Measurements from ENCODE around the gene TMEM247.

The TMEM247 gene

DNA sequence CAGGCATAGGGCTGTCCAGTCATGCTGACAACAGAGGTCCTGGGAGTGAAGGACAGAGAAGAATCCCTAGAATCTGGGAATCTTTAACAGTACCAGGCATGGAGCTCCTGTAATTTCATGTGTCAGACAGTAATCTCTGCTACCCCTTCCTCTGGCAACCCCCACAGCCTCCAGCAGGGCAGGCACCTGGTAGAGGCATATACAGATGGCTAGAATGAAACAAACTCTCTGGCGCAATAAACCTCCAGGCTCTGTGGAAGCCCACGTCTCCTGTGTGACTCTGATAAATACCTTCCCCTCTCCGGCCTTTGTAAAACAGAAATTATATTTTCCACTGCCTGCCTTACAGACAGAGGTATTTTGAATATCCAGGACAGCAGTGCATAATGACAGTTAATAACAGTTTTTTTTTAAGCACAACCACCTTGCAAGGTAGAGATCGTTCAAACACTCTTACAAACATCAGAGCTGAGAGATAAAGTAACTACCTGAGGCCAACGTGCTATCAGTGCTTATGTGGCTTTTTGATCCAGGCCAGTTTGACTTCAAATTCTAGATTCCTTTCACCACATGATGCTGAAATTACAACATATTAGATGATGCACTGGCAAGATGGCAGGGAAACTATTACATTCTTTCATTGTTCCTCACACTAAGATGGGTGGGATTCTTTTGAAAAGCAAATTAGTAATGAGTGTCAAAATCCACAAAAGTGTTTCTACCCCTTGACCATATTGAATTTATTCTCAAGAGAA lies 47.7 kb upstream of the TMEM247 start:
- Histone ChIP-seq H3K79me2 (ENCODE audit: low read length) (no peaks in the 10 kb centered on the region), H3K36me3 (replicated peaks; ENCODE audit: insufficient read depth, low read length) (no peaks in the 10 kb centered on the region), H3K9me3 (replicated peaks; ENCODE audit: insufficient read depth, low read length) (no peaks in the 10 kb centered on the region), H3K4me3 (ENCODE audit: low read length) (no peak overlapping the region), H3K9me2 (replicated peaks; ENCODE audit: insufficient read depth, low read length) (no peaks in the 10 kb centered on the region), H3K9ac (ENCODE audit: low read length) (no peak overlapping the region), H4K20me1 (ENCODE audit: insufficient read depth, low read length) (no peaks in the 10 kb centered on the region), H3K4me1 (ENCODE audit: low read length) (peaks cover 12% of the 10 kb centered on the region), H3K27me3 (replicated peaks; ENCODE audit: insufficient read depth, low read length) (peaks cover 12% of the 10 kb centered on the region), H3K27ac (ENCODE audit: low read length) (no peak overlapping the region), H3F3A (ENCODE audit: insufficient read depth, low read length) (0 out of 2 replicates have a peak, but pooled peaks cover 3% of the 10 kb centered on the region), H3K4me2 (ENCODE audit: low read depth, low read length) (no peak overlapping the region), H2AFZ (ENCODE audit: low read length) (no peak overlapping the region)
- TF ChIP-seq EZH2 (optimal IDR thresholded peaks at IDR 0.05; ENCODE audit: low read depth, low read length) (no peak), EZH2phosphoT487 (IDR thresholded peaks at IDR 0.05; ENCODE audit: low read length) (no peak)
- TF ChIP-seq, protein P1, sequence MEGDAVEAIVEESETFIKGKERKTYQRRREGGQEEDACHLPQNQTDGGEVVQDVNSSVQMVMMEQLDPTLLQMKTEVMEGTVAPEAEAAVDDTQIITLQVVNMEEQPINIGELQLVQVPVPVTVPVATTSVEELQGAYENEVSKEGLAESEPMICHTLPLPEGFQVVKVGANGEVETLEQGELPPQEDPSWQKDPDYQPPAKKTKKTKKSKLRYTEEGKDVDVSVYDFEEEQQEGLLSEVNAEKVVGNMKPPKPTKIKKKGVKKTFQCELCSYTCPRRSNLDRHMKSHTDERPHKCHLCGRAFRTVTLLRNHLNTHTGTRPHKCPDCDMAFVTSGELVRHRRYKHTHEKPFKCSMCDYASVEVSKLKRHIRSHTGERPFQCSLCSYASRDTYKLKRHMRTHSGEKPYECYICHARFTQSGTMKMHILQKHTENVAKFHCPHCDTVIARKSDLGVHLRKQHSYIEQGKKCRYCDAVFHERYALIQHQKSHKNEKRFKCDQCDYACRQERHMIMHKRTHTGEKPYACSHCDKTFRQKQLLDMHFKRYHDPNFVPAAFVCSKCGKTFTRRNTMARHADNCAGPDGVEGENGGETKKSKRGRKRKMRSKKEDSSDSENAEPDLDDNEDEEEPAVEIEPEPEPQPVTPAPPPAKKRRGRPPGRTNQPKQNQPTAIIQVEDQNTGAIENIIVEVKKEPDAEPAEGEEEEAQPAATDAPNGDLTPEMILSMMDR (IDR thresholded peaks at IDR 0.05; ENCODE audit: low read length): no peak
- DNase-seq: no peak

- H3K4me1 ChIP-seq (ENCODE audit: low read length): peaks cover 12% of the 10 kb centered on the region
- H3K79me2 ChIP-seq (ENCODE audit: low read length): no peaks in the 10 kb centered on the region
- H3K27me3 ChIP-seq (replicated peaks; ENCODE audit: insufficient read depth, low read length): peaks cover 10% of the 10 kb centered on the region
- no peak for TF ChIP-seq EZH2 (optimal IDR thresholded peaks at IDR 0.05; ENCODE audit: low read depth, low read length)
- TF ChIP-seq EZH2phosphoT487 (IDR thresholded peaks at IDR 0.05; ENCODE audit: low read length): no peak
- DNase-seq: no peak
- H3K4me3 ChIP-seq (ENCODE audit: low read length): no peak overlapping the region
- H3F3A ChIP-seq (ENCODE audit: insufficient read depth, low read length): 0 out of 2 replicates have a peak, but pooled peaks cover 3% of the 10 kb centered on the region
- no peak overlapping the region for H3K27ac ChIP-seq (ENCODE audit: low read length)
- H3K9me3 ChIP-seq (replicated peaks; ENCODE audit: insufficient read depth, low read length): no peaks in the 10 kb centered on the region
- H3K36me3 ChIP-seq (replicated peaks; ENCODE audit: insufficient read depth, low read length): no peaks in the 10 kb centered on the region
- no peaks in the 10 kb centered on the region for H4K20me1 ChIP-seq (ENCODE audit: insufficient read depth, low read length)
- no peak overlapping the region for H2AFZ ChIP-seq (ENCODE audit: low read length)
- no peaks in the 10 kb centered on the region for H3K9me2 ChIP-seq (replicated peaks; ENCODE audit: insufficient read depth, low read length)
- no peak overlapping the region for H3K9ac ChIP-seq (ENCODE audit: low read length)
- H3K4me2 ChIP-seq (ENCODE audit: low read depth, low read length): no peak overlapping the region
Observed at GRCh38 chr2:46434851-46435273, 44.5 kb upstream of the TMEM247 start.

DNA sequence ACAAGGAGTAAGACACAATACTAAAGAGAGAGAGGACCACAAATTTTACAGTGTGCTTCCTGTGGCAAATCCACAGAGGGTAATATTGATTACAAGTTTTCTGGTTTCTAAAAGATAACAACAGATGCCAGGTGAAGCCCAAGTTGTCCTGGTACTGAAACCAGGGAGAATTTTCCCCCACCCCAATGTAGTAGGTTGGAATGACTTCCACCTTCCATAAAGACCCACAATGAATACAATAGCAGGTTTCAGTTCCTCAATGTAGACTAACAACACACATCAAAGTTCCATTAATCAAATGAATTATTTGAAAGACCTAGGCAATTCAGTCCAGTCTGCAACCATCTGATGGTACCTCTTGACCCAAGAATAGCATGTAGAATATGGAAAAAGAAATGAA lies 44.0 kb upstream of the TMEM247 start:
- H3K9ac ChIP-seq (ENCODE audit: low read length): no peak overlapping the region
- H3K4me1 ChIP-seq (ENCODE audit: low read length): peaks cover 12% of the 10 kb centered on the region
- H3K27me3 ChIP-seq (replicated peaks; ENCODE audit: insufficient read depth, low read length): peaks cover 7% of the 10 kb centered on the region
- H3K36me3 ChIP-seq (replicated peaks; ENCODE audit: insufficient read depth, low read length): no peaks in the 10 kb centered on the region
- no peak overlapping the region for H2AFZ ChIP-seq (ENCODE audit: low read length)
- H3K4me2 ChIP-seq (ENCODE audit: low read depth, low read length): no peak overlapping the region
- no peaks in the 10 kb centered on the region for H3K79me2 ChIP-seq (ENCODE audit: low read length)
- H3K9me3 ChIP-seq (replicated peaks; ENCODE audit: insufficient read depth, low read length): no peaks in the 10 kb centered on the region
- H4K20me1 ChIP-seq (ENCODE audit: insufficient read depth, low read length): no peaks in the 10 kb centered on the region
- 0 out of 2 replicates have a peak, but pooled peaks cover 3% of the 10 kb centered on the region for H3F3A ChIP-seq (ENCODE audit: insufficient read depth, low read length)
- TF ChIP-seq, protein P1 (IDR thresholded peaks at IDR 0.05; ENCODE audit: low read length): no peak
- TF ChIP-seq EZH2phosphoT487 (IDR thresholded peaks at IDR 0.05; ENCODE audit: low read length) (no peak), EZH2 (optimal IDR thresholded peaks at IDR 0.05; ENCODE audit: low read depth, low read length) (no peak)
- H3K27ac ChIP-seq (ENCODE audit: low read length): no peak overlapping the region
- no peaks in the 10 kb centered on the region for H3K9me2 ChIP-seq (replicated peaks; ENCODE audit: insufficient read depth, low read length)
- no peak overlapping the region for H3K4me3 ChIP-seq (ENCODE audit: low read length)
- no peak for DNase-seq
